GM12878 (cell line): Measurements from ENCODE around the gene RBMS3.
"Not testable (repeated sequence)": the region's sequence is repeated elsewhere in the genome, so short reads cannot be mapped to it uniquely, and the experiment has no call there.

Source experiments
- CHD4 ChIP-seq: fragments of 200-600 bp; sonication (generic); IDR thresholded peaks from 2 replicates; pipeline ENCODE4 v1.6.1; 2016; ENCODE audit warnings: mild to moderate bottlenecking
- CTCF ChIP-seq, 3 experiments: IDR thresholded peaks in 2 of 3; conservative IDR thresholded peaks in 1 of 3; 2 replicates each; pipeline ENCODE4 v1.5.1; 2011; ENCODE audit warnings: low read depth in 3 of 3, low read length in 3 of 3, mild to moderate bottlenecking in 3 of 3, control low read depth in 2 of 3, moderate library complexity in 2 of 3, inconsistent platforms in 1 of 3, mixed read lengths in 1 of 3; ENCODE audit not compliant: control insufficient read depth in 2 of 3, insufficient read depth in 1 of 3; ENCODE audit errors: extremely low read depth in 1 of 3
- HDAC2 ChIP-seq: fragments of 200-600 bp; sonication (generic); IDR thresholded peaks from 2 replicates; pipeline ENCODE4 v1.6.1; 2017
- MTA3 ChIP-seq: IDR thresholded peaks from 2 replicates; pipeline ENCODE4 v1.6.1; 2012; ENCODE audit warnings: low read length, inconsistent platforms, borderline replicate concordance
- NFIC ChIP-seq: IDR thresholded peaks from 2 replicates; pipeline ENCODE4 v1.6.1; 2012; ENCODE audit warnings: low read depth, mild to moderate bottlenecking, inconsistent platforms, low read length, moderate library complexity

GRCh38 chr3:29233126-29233525, 47.7 kb upstream of the RBMS3 start:
- not testable (repeated sequence) for TF ChIP-seq CTCF (IDR thresholded peaks at IDR 0.05 in 2 of 3, conservative IDR thresholded peaks at IDR 0.05 in 1 of 3; ENCODE audit: control insufficient read depth in 2 of 3, extremely low read depth in 1 of 3, insufficient read depth in 1 of 3, low read depth in 3 of 3, low read length in 3 of 3); NFIC; HDAC2; MTA3; CHD4
